WTC11 (cell line): ENCODE measurements around the gene MON1A. TPM values are rescaled to one million over a fixed set of nuclear protein-coding genes. Genes with fewer than 3 reads are reported as not detected.

Experiments
- ATAC-seq: fragments of 200-7000 bp; cut with Tn5 transposase; 2 replicates; pipeline ENCODE4 v1.10.0; 2021; ENCODE audit warnings: mild to moderate bottlenecking, moderate library complexity
- CTCF ChIA-PET: fragments of 300-600 bp; sonication (Branson Sonifier 250); formaldehyde crosslinking; loops from one replicate; lab custom pipeline; 2021; ENCODE audit warnings: antibody characterized with exemption; lab: Charles Lee
- POLR2A ChIA-PET: fragments of 350-600 bp; sonication (Branson Sonifier 250); formaldehyde crosslinking; loops from one replicate; lab custom pipeline; 2021; ENCODE audit warnings: antibody characterized with exemption; lab: Charles Lee
- DNase-seq: peaks from one replicate; pipeline ENCODE4 v3.0.0; 2021; ENCODE audit warnings: low spot score
- H3K27ac Mint-ChIP-seq: 2 replicates; pipeline ENCODE4 v1.8.0; 2021; ENCODE audit warnings: mixed read lengths
- H3K27me3 Mint-ChIP-seq: 2 replicates; pipeline ENCODE4 v1.8.0; 2021; ENCODE audit warnings: low read depth, mild to moderate bottlenecking, moderate library complexity, mixed read lengths
- H3K36me3 Mint-ChIP-seq: 2 replicates; pipeline ENCODE4 v1.8.0; 2021; ENCODE audit warnings: mixed read lengths
- H3K4me1 Mint-ChIP-seq: 2 replicates; pipeline ENCODE4 v1.8.0; 2022; ENCODE audit warnings: mixed read lengths
- H3K4me3 Mint-ChIP-seq: 2 replicates; pipeline ENCODE4 v1.8.0; 2021; ENCODE audit warnings: mild to moderate bottlenecking, moderate library complexity, mixed read lengths
- H3K9me3 Mint-ChIP-seq: 2 replicates; pipeline ENCODE4 v1.8.0; 2021; ENCODE audit warnings: mixed read lengths
- AR ChIP-seq: fragments of 250-450 bp; sonication (Bioruptor Pico); IDR thresholded peaks from 2 replicates; pipeline ENCODE4 v1.9.0; 2021; ENCODE audit warnings: mild to moderate bottlenecking
- ATF3 ChIP-seq: sonication (generic); formaldehyde crosslinking; conservative IDR thresholded peaks from 2 replicates; pipeline ENCODE4 v1.8.1; 2022; ENCODE audit warnings: mild to moderate bottlenecking, missing genetic modification reagents
- ELF4 ChIP-seq: sonication (generic); formaldehyde crosslinking; IDR thresholded peaks from 2 replicates; pipeline ENCODE4 v1.8.1; 2022; ENCODE audit warnings: low read depth, mild to moderate bottlenecking, moderate library complexity, missing genetic modification reagents
- ETV6 ChIP-seq: sonication (generic); formaldehyde crosslinking; IDR thresholded peaks from 2 replicates; pipeline ENCODE4 v1.8.1; 2022; ENCODE audit warnings: mild to moderate bottlenecking, missing genetic modification reagents
- FOXJ3 ChIP-seq: sonication (generic); formaldehyde crosslinking; IDR thresholded peaks from 2 replicates; pipeline ENCODE4 v1.9.0; 2021; ENCODE audit warnings: missing genetic modification reagents, mild to moderate bottlenecking, borderline replicate concordance
- FOXK1 ChIP-seq: sonication (generic); formaldehyde crosslinking; IDR thresholded peaks from 2 replicates; pipeline ENCODE4 v1.8.0; 2022; ENCODE audit warnings: mild to moderate bottlenecking, moderate library complexity, missing genetic modification reagents
- HMGXB4 ChIP-seq: sonication (generic); formaldehyde crosslinking; IDR thresholded peaks from 2 replicates; pipeline ENCODE4 v1.8.1; 2023; ENCODE audit warnings: mild to moderate bottlenecking, moderate library complexity, missing genetic modification reagents
- NFYB ChIP-seq: sonication (generic); formaldehyde crosslinking; conservative IDR thresholded peaks from 2 replicates; pipeline ENCODE4 v1.8.0; 2022; ENCODE audit warnings: low read depth, missing genetic modification reagents
- PREB ChIP-seq: sonication (generic); formaldehyde crosslinking; IDR thresholded peaks from 2 replicates; pipeline ENCODE4 v1.8.1; 2022; ENCODE audit warnings: mild to moderate bottlenecking, missing genetic modification reagents, moderate library complexity, borderline replicate concordance
- RELA ChIP-seq: sonication (generic); formaldehyde crosslinking; IDR thresholded peaks from 2 replicates; pipeline ENCODE4 v1.8.1; 2022; ENCODE audit warnings: missing genetic modification reagents, mild to moderate bottlenecking, borderline replicate concordance
- USF2 ChIP-seq: sonication (generic); formaldehyde crosslinking; IDR thresholded peaks from 2 replicates; pipeline ENCODE4 v1.8.1; 2023; ENCODE audit warnings: mild to moderate bottlenecking, missing genetic modification reagents, moderate library complexity
- ZNF121 ChIP-seq: sonication (generic); formaldehyde crosslinking; IDR thresholded peaks from 2 replicates; pipeline ENCODE4 v1.8.0; 2023; ENCODE audit warnings: missing genetic modification reagents
- ZNF263 ChIP-seq: sonication (generic); formaldehyde crosslinking; IDR thresholded peaks from 2 replicates; pipeline ENCODE4 v1.8.1; 2022; ENCODE audit warnings: low read depth, mild to moderate bottlenecking, moderate library complexity, missing genetic modification reagents
- ZNF281 ChIP-seq: sonication (generic); formaldehyde crosslinking; IDR thresholded peaks from 2 replicates; pipeline ENCODE4 v1.8.0; 2023; ENCODE audit warnings: mild to moderate bottlenecking, missing genetic modification reagents
- ZNF425 ChIP-seq: fragments of 250-450 bp; sonication (Bioruptor Pico); conservative IDR thresholded peaks from 2 replicates; pipeline ENCODE4 v1.9.0; 2021; ENCODE audit warnings: mild to moderate bottlenecking
- total RNA-seq: library from RNA; stranded (reverse); gene quantifications from 3 replicates; pipeline ENCODE4 v1.2.3, GENCODE V29; 2021

Gene MON1A
- total RNA-seq, 1 experiment from 2014 or later: 8.6 TPM

GRCh38 chr3:49940667-49941249 is 11.1 kb upstream of the MON1A start (continued):
- no peak for TF ChIP-seq PREB (CRISPR knock-in tag)
- no peak for TF ChIP-seq NFYB (CRISPR knock-in tag)
- no peak for TF ChIP-seq ETV6
- no peak for TF ChIP-seq FOXK1 (CRISPR knock-in tag)
- TF ChIP-seq HMGXB4 (CRISPR knock-in tag): no peak

- ChIA-PET POLR2A (interaction anchor here (0.8 to 2.5 kb wide), 6 partner anchors 10 to 154 kb away, joined by 3 to 31 read pairs (median 3); partner anchors contain the start of genes IP6K1 and MON1A), CTCF (interaction anchor here (0.9 to 2.4 kb wide), 10 partner anchors 10 to 268 kb away, joined by 3 to 42 read pairs (median 3); partner anchors contain the start of gene MON1A)
- H3K4me1 Mint-ChIP-seq: peaks cover 8% of the 10 kb centered on the region
- H3K9me3 Mint-ChIP-seq: peaks cover 6% of the 10 kb centered on the region; the same call in 1 of the 2 replicates
- H3K27ac Mint-ChIP-seq: peak within 1 kb of the TSS; percentile 97
- peaks cover 9% of the 10 kb centered on the region for H3K36me3 Mint-ChIP-seq
- DNase-seq: peak; percentile 97
- H3K4me3 Mint-ChIP-seq: peak within 1 kb of the TSS; percentile 98
- no peaks in the 10 kb centered on the region; the same call in 1 of the 2 replicates for H3K27me3 Mint-ChIP-seq
- ATAC-seq: peak; percentile 98
- TF ChIP-seq ZNF281 (CRISPR knock-in tag) (no peak), FOXJ3 (no peak), USF2 (peak; percentile 91), ELF4 (CRISPR knock-in tag) (peak; percentile 66; the same call in 1 of the 2 replicates), HMGXB4 (CRISPR knock-in tag) (peak; percentile 72), RELA (CRISPR knock-in tag) (no peak), ZNF121 (CRISPR knock-in tag) (no peak), ZNF425 (CRISPR knock-in tag) (no peak), AR (CRISPR knock-in tag) (no peak), FOXK1 (CRISPR knock-in tag) (peak; percentile 37; the same call in 1 of the 2 replicates), ATF3 (CRISPR knock-in tag) (no peak), ZNF263 (CRISPR knock-in tag) (no peak)
Measured at GRCh38 chr3:49939858-49940666, 10.5 kb upstream of the MON1A start, which contains the start of gene RBM6. TSS of gene RBM6 (plus strand) at chr3:49940150. CDS start at chr3:49962642, 22,492 bp downstream.
